T-cell (primary cell): ENCODE data around the gene KIF5A. TPM values are rescaled to one million over a fixed set of nuclear protein-coding genes. Genes with fewer than 3 reads are reported as not detected.
"Not testable (repeated sequence)": the region's sequence is repeated elsewhere in the genome, so short reads cannot be mapped to it uniquely, and the experiment has no call there.

Source experiments
- ATAC-seq, 4 experiments: fragments of 200-7000 bp in 3 of 4; fragments of 150-1000 bp in 1 of 4; cut with Tn5 transposase; replicated peaks in 1 of 4; 1 replicate in 3 of 4; 2 replicates in 1 of 4; pipeline ENCODE4 v1.10.0; 2021; ENCODE audit warnings: moderate library complexity in 3 of 4, mild to moderate bottlenecking in 2 of 4, moderate number of reproducible peaks in 1 of 4
- CTCF ChIA-PET, 2 donors: fragments of 300-600 bp; sonication (Branson Sonifier 250); formaldehyde crosslinking; loops; one replicate each; lab custom pipeline; 2022; ENCODE audit warnings: antibody characterized with exemption in 2 of 2; lab: Charles Lee
- POLR2A ChIA-PET, 2 donors: fragments of 300-600 bp; sonication (Branson Sonifier 250); formaldehyde crosslinking; loops; one replicate each; lab custom pipeline; 2022; ENCODE audit warnings: antibody characterized with exemption in 2 of 2; lab: Charles Lee
- DNase-seq, 35 experiments: peaks; one replicate each; pipeline versions ENCODE4 v3.0.0 to v3.0.0-alpha.2; 2013 to 2023
- H3K27ac ChIP-seq: one replicate; pipeline ENCODE4 v1.5.1; 2013; ENCODE audit warnings: low read length
- H3K27me3 ChIP-seq, 2 experiments: replicated peaks in 1 of 2; 1 replicate in 1 of 2; 2 replicates in 1 of 2; pipeline versions ENCODE4 v1.6.1 to v1.7.0; 2013; ENCODE audit warnings: low read length in 1 of 2, mixed read lengths in 1 of 2; ENCODE audit not compliant: control insufficient read depth in 2 of 2, insufficient read depth in 2 of 2; ENCODE audit errors: extremely low read depth in 1 of 2
- H3K36me3 ChIP-seq, 2 donors: 1 replicate in 1 of 2; 2 replicates in 1 of 2; pipeline versions ENCODE4 v1.6.1 to v1.7.0; 2013; ENCODE audit warnings: low read length in 1 of 2; ENCODE audit not compliant: control insufficient read depth in 2 of 2, insufficient read depth in 1 of 2; ENCODE audit errors: extremely low read depth in 1 of 2
- H3K4me1 ChIP-seq, 2 experiments: 1 replicate in 1 of 2; 2 replicates in 1 of 2; pipeline versions ENCODE4 v1.6.1 to v1.7.0; 2013; ENCODE audit warnings: low read length in 2 of 2, mixed read lengths in 1 of 2; ENCODE audit not compliant: insufficient read depth in 2 of 2, control insufficient read depth in 1 of 2; ENCODE audit errors: extremely low read depth in 1 of 2
- H3K4me3 ChIP-seq, 2 donors: 1 replicate in 1 of 2; 2 replicates in 1 of 2; pipeline versions ENCODE4 v1.5.1 to v1.7.0; 2013; ENCODE audit warnings: mild to moderate bottlenecking in 2 of 2, low read length in 1 of 2, moderate library complexity in 1 of 2; ENCODE audit not compliant: control insufficient read depth in 1 of 2; ENCODE audit errors: extremely low read depth in 1 of 2
- H3K9me3 ChIP-seq: 2 replicates; pipeline ENCODE4 v1.7.0; 2013
- H3K27ac Mint-ChIP-seq, 2 donors: one replicate each; pipeline ENCODE4 v1.8.0; 2020 to 2021; ENCODE audit warnings: mild to moderate bottlenecking in 2 of 2, mixed read lengths in 2 of 2
- H3K27me3 Mint-ChIP-seq, 2 donors: one replicate each; pipeline ENCODE4 v1.8.0; 2021 to 2022; ENCODE audit warnings: mixed read lengths in 2 of 2
- H3K36me3 Mint-ChIP-seq: one replicate; pipeline ENCODE4 v1.8.0; 2021; ENCODE audit warnings: mixed read lengths
- H3K4me1 Mint-ChIP-seq, 3 donors: one replicate each; pipeline ENCODE4 v1.8.0; 2020 to 2022; ENCODE audit warnings: mixed read lengths in 3 of 3, mild to moderate bottlenecking in 1 of 3
- H3K4me3 Mint-ChIP-seq, 3 donors: one replicate each; pipeline ENCODE4 v1.8.0; 2020 to 2022; ENCODE audit warnings: mild to moderate bottlenecking in 3 of 3, mixed read lengths in 3 of 3, moderate library complexity in 3 of 3
- H3K9me3 Mint-ChIP-seq, 3 donors: one replicate each; pipeline ENCODE4 v1.8.0; 2020 to 2022; ENCODE audit warnings: mixed read lengths in 3 of 3
- WGBS: methylation state at CpG from one replicate; pipeline ENCODE4 v1.1.5; 2013; ENCODE audit warnings: missing lambda C conversion rate; ENCODE audit not compliant: insufficient coverage; 5-methylcytosine and 5-hydroxymethylcytosine counted together
- total RNA-seq, 35 experiments: library from RNA in 6 of 35; stranded (reverse) in 6 of 35; fragments of 120-200 nt in 1 of 35; gene quantifications; one replicate each; pipeline versions ENCODE4 v1.2.1 to v1.2.4 and lab custom pipeline; 2013 to 2026

Gene KIF5A
- total RNA-seq, 5 donors from 2014 or later (not counting 1 experiment from before 2014, with no cell fraction given), result 0.83 to 1.8 (median 0.92) TPM

GRCh38 chr12:57616383-57617101, 66.7 kb downstream of the KIF5A start:
- H3K4me3 ChIP-seq, result no peak overlapping the region
- no peaks in the 10 kb centered on the region for H3K9me3 ChIP-seq
- POLR2A ChIA-PET, result no interaction called here
- ATAC-seq (no peak), DNase-seq (no peak)
- H3K27me3 ChIP-seq, result peaks cover 11 to 90% of the 10 kb centered on the region in 2 experiments
- no peaks in the 10 kb centered on the region for H3K36me3 ChIP-seq
- no peaks in the 10 kb centered on the region for H3K9me3 Mint-ChIP-seq
- no peaks in the 10 kb centered on the region for H3K36me3 Mint-ChIP-seq
- H3K27ac ChIP-seq, result no peak overlapping the region
- peaks cover 6 to 29% of the 10 kb centered on the region in 2 experiments for H3K4me1 ChIP-seq
- WGBS, result no CpG with 5 or more reads among the region's 3 CpGs
- H3K27ac Mint-ChIP-seq, result no peak overlapping the region
- no peak overlapping the region for H3K4me3 Mint-ChIP-seq
- H3K27me3 Mint-ChIP-seq, result peaks cover 51 to 71% of the 10 kb centered on the region in 2 donors
- CTCF ChIA-PET, result interaction anchor here (0.7 kb wide), 2 partner anchors 33 to 126 kb away, joined by 3 to 4 read pairs; no protein-coding TSS in a partner anchor
- peaks cover 22 to 29% (median 22%) of the 10 kb centered on the region in 3 donors for H3K4me1 Mint-ChIP-seq

- H3K27ac ChIP-seq, result no peak overlapping the region
- H3K27me3 ChIP-seq, result peaks cover 10 to 93% of the 10 kb centered on the region in 2 experiments
- H3K9me3 Mint-ChIP-seq, result no peaks in the 10 kb centered on the region
- ChIA-PET POLR2A (no interaction called here), CTCF (no interaction called here)
- 47% methylated on average over 5 of the region's 11 CpGs for WGBS
- no peak for DNase-seq
- H3K4me3 Mint-ChIP-seq, result no peak overlapping the region
- H3K36me3 Mint-ChIP-seq, result no peaks in the 10 kb centered on the region
- H3K27me3 Mint-ChIP-seq, result peaks cover 58 to 74% of the 10 kb centered on the region in 2 donors
- H3K4me1 ChIP-seq, result peaks cover 7 to 32% of the 10 kb centered on the region in 2 experiments
- no peaks in the 10 kb centered on the region for H3K9me3 ChIP-seq
- no peaks in the 10 kb centered on the region for H3K36me3 ChIP-seq
- peaks cover 26 to 31% (median 30%) of the 10 kb centered on the region in 3 donors for H3K4me1 Mint-ChIP-seq
- H3K4me3 ChIP-seq, result no peak overlapping the region
- no peak for ATAC-seq
- H3K27ac Mint-ChIP-seq, result no peak overlapping the region
These were observed 68.1 kb downstream of the KIF5A start for GRCh38 chr12:57617942-57618341.

GRCh38 chr12:57618431-57618830, 68.6 kb downstream of the KIF5A start:
- POLR2A ChIA-PET, H3K4me3 Mint-ChIP-seq, H3K27ac ChIP-seq, H3K36me3 Mint-ChIP-seq, ATAC-seq, CTCF ChIA-PET, H3K9me3 ChIP-seq, DNase-seq, H3K4me3 ChIP-seq, H3K9me3 Mint-ChIP-seq, H3K36me3 ChIP-seq, H3K27ac Mint-ChIP-seq: not testable (repeated sequence)
- Mint-ChIP-seq H3K4me1 (peaks cover 26 to 31% (median 30%) of the 10 kb centered on the region in 3 donors), H3K27me3 (peaks cover 63 to 74% of the 10 kb centered on the region in 2 donors)
- WGBS, result 94% methylated on average over 3 of the region's 6 CpGs
- H3K27me3 ChIP-seq, result peaks cover 10 to 92% of the 10 kb centered on the region in 2 experiments
- peaks cover 7 to 32% of the 10 kb centered on the region in 2 experiments for H3K4me1 ChIP-seq

- peaks cover 69 to 79% of the 10 kb centered on the region in 2 donors for H3K27me3 Mint-ChIP-seq
These were observed 69.2 kb downstream of the KIF5A start for GRCh38 chr12:57618966-57619433.

GRCh38 chr12:57619434-57620244, 69.8 kb downstream of the KIF5A start:
- ATAC-seq, result peak; percentile 44 to 62 (median 51)
- H3K4me1 Mint-ChIP-seq, result peaks cover 26 to 31% (median 30%) of the 10 kb centered on the region in 3 donors
- H3K27ac Mint-ChIP-seq, result peak overlapping the region in 1 of 2 donors; percentile 43
- Histone ChIP-seq H3K9me3 (no peaks in the 10 kb centered on the region), H3K36me3 (no peaks in the 10 kb centered on the region), H3K27me3 (peaks cover 13 to 93% of the 10 kb centered on the region in 2 experiments), H3K4me1 (peaks cover 7 to 32% of the 10 kb centered on the region in 2 experiments), H3K27ac (no peak overlapping the region), H3K4me3 (peak overlapping the region in 1 of 2 donors; percentile 5)
- peak in 8 of 35 experiments; percentile 21 to 57 (median 28) for DNase-seq
- peak overlapping the region in 2 of 3 donors; percentile 41 to 86 for H3K4me3 Mint-ChIP-seq
- H3K9me3 Mint-ChIP-seq, result no peaks in the 10 kb centered on the region
- ChIA-PET POLR2A (no interaction called here), CTCF (interaction anchor here (0.9 to 3.5 kb wide), 5 partner anchors 8 to 161 kb away, joined by 3 to 21 read pairs (median 4); partner anchors contain the start of genes ARHGEF25 (in 1 of the 2) and GLI1 (in 1 of the 2))
- no peaks in the 10 kb centered on the region for H3K36me3 Mint-ChIP-seq
- WGBS, result 9% methylated on average over 37 of the region's 46 CpGs
- peaks cover 75 to 84% of the 10 kb centered on the region in 2 donors for H3K27me3 Mint-ChIP-seq

More at GRCh38 chr12:57618966-57619433, 69.2 kb downstream of the KIF5A start:
- Histone ChIP-seq H3K27ac (no peak overlapping the region), H3K27me3 (peaks cover 10 to 92% of the 10 kb centered on the region in 2 experiments), H3K4me1 (peaks cover 7 to 32% of the 10 kb centered on the region in 2 experiments), H3K4me3 (peak overlapping the region in 1 of 2 donors; percentile 5), H3K36me3 (no peaks in the 10 kb centered on the region), H3K9me3 (no peaks in the 10 kb centered on the region)
- ChIA-PET CTCF (interaction anchor here in 1 of 2 donors (0.9 kb wide), 1 partner anchor 36 kb away, joined by 3 read pairs; no protein-coding TSS in a partner anchor), POLR2A (no interaction called here)
- peak overlapping the region in 2 of 3 donors; percentile 41 to 86 for H3K4me3 Mint-ChIP-seq
- ATAC-seq (no peak), DNase-seq (no peak)
- no peaks in the 10 kb centered on the region for H3K9me3 Mint-ChIP-seq
- peak overlapping the region in 1 of 2 donors; percentile 43 for H3K27ac Mint-ChIP-seq
- 40% methylated on average over 2 of the region's 16 CpGs for WGBS
- peaks cover 26 to 31% (median 30%) of the 10 kb centered on the region in 3 donors for H3K4me1 Mint-ChIP-seq
- no peaks in the 10 kb centered on the region for H3K36me3 Mint-ChIP-seq
